NB4 (cell line): Measurements from ENCODE around the gene CORIN.

Source experiments
- TF ChIP-seq, protein P1 (sequence below): IDR thresholded peaks from one replicate; pipeline ENCODE4 v1.5.1; 2012; ENCODE audit warnings: low read depth, low read length
- TF ChIP-seq, protein P2 (sequence below): IDR thresholded peaks from 2 replicates; pipeline ENCODE4 v1.6.1; 2011; ENCODE audit warnings: low read depth, low read length

DNA sequence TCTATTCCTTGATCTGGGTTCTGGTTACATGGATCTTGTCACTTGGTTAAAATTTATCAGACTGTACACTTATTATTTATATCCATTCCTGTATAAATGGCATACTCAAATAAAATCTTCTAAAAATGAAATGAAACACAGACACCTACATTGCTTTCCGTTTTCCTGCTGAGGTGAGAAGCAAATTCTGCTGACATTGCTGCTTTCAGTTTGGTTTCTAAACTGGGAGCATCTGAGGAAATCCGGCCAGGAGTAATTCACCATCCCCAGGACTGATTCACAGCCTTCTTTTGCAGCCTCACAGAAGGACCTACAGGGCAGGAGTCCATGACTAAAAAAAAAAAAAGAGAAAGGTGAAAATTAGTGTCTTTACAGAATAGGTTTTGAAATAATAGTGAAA lies 93.6 kb downstream of the CORIN start:
- TF ChIP-seq, protein P1, sequence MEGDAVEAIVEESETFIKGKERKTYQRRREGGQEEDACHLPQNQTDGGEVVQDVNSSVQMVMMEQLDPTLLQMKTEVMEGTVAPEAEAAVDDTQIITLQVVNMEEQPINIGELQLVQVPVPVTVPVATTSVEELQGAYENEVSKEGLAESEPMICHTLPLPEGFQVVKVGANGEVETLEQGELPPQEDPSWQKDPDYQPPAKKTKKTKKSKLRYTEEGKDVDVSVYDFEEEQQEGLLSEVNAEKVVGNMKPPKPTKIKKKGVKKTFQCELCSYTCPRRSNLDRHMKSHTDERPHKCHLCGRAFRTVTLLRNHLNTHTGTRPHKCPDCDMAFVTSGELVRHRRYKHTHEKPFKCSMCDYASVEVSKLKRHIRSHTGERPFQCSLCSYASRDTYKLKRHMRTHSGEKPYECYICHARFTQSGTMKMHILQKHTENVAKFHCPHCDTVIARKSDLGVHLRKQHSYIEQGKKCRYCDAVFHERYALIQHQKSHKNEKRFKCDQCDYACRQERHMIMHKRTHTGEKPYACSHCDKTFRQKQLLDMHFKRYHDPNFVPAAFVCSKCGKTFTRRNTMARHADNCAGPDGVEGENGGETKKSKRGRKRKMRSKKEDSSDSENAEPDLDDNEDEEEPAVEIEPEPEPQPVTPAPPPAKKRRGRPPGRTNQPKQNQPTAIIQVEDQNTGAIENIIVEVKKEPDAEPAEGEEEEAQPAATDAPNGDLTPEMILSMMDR: no peak
- TF ChIP-seq, protein P2, sequence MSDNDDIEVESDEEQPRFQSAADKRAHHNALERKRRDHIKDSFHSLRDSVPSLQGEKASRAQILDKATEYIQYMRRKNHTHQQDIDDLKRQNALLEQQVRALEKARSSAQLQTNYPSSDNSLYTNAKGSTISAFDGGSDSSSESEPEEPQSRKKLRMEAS: no peak
